ENCODE data around the gene INA. TPM values are rescaled to one million over a fixed set of nuclear protein-coding genes. Genes with fewer than 3 reads are reported as not detected.

INA gene
- polyA plus RNA-seq, 1 experiment, result 8.5 TPM

DNA sequence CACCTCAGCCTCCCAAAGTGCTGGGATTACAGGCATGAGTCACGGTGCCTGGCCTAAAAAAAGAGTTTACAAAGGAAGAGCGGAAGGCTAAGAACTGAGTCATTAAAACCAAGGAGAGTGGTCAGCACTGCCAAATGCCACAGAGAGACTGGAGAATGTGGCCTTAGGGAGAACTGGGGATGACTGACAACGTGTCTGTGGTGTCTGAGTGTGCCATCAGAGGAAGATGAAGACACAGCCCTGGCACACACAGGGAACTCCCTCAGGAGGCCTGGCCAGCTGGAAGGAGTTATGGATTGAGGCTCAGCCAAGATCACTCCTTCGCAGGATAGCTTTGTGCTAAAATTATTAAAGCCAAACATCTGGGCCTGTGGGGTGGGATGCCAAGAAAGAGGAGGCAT, 3.9 kb upstream of the INA start:
- CTCF ChIA-PET, result interaction anchor here (0.9 to 1.0 kb wide), 2 partner anchors 19 to 22 kb away, joined by 3 read pairs; no protein-coding TSS in a partner anchor
- POLR2A ChIA-PET, result interaction anchor here (0.6 kb wide), 1 partner anchor 348 kb away, joined by 10 read pairs; no protein-coding TSS in a partner anchor

GRCh38 chr10:103276251-103276895, 565 bp upstream of the INA start:
- Histone ChIP-seq H3K27me3 (ENCODE audit: control insufficient read depth, insufficient read depth, low read length) (peaks cover 13% of the 10 kb centered on the region), H3K36me3 (ENCODE audit: control insufficient read depth, insufficient read depth, low read length) (no peaks in the 10 kb centered on the region), H3K4me3 (ENCODE audit: low read depth, low read length) (peak overlapping the region; percentile 38; the same call in 1 of the 2 replicates)
- DNase-seq (ENCODE audit: low read depth), result no peak
- CTCF ChIA-PET, result interaction anchor here (1.0 kb wide), 1 partner anchor 8 kb away, joined by 4 read pairs; no protein-coding TSS in a partner anchor
- no peak for TF ChIP-seq CTCF (IDR thresholded peaks at IDR 0.05; ENCODE audit: insufficient read depth, low read depth, low read length)
- POLR2A ChIA-PET, result no interaction called here

More for the DNA sequence above, 3.9 kb upstream of the INA start:
- TF ChIP-seq CTCF (IDR thresholded peaks at IDR 0.05; ENCODE audit: insufficient read depth, low read depth, low read length), result no peak
- no peaks in the 10 kb centered on the region for H3K36me3 ChIP-seq (ENCODE audit: control insufficient read depth, insufficient read depth, low read length)
- DNase-seq (ENCODE audit: low read depth), result peak; percentile 100
- peaks cover 11% of the 10 kb centered on the region for H3K27me3 ChIP-seq (ENCODE audit: control insufficient read depth, insufficient read depth, low read length)
- no peak overlapping the region for H3K4me3 ChIP-seq (ENCODE audit: low read depth, low read length)

DNA sequence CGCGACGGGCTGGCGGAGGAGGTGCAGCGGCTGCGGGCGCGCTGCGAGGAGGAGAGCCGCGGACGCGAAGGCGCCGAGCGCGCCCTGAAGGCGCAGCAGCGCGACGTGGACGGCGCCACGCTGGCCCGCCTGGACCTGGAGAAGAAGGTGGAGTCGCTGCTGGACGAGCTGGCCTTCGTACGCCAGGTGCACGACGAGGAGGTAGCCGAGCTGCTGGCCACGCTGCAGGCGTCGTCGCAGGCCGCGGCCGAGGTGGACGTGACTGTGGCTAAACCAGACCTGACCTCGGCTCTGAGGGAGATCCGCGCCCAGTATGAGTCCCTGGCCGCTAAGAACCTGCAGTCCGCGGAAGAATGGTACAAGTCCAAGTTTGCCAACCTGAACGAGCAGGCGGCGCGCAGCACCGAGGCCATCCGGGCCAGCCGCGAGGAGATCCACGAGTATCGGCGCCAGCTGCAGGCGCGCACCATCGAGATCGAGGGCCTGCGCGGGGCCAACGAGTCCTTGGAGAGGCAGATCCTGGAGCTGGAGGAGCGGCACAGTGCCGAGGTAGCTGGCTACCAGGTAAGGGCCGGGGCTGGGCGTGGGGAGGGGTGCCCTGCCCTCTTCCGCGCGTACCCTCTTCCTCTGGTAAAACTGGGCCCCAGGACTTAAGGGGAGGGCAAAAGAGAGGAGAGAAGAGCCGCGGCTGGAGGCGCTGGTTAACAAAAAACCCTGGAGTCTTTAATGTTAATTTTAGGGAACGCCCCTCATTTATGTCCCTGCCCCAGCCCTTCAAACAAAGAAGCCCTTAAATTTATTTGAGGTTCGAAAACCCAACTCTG, 987 bp downstream of the INA start:
- ChIA-PET CTCF (interaction anchor here (0.5 to 1.0 kb wide), 6 partner anchors 12 to 883 kb away, joined by 3 read pairs; partner anchors contain the start of gene CNNM2), POLR2A (interaction anchor here (0.6 kb wide), 1 partner anchor 300 kb away, joined by 3 read pairs; no protein-coding TSS in a partner anchor)
- no peak for DNase-seq (ENCODE audit: low read depth)
- Histone ChIP-seq H3K4me3 (ENCODE audit: low read depth, low read length) (peak overlapping the region; percentile 38), H3K27me3 (ENCODE audit: control insufficient read depth, insufficient read depth, low read length) (peaks cover 13% of the 10 kb centered on the region), H3K36me3 (ENCODE audit: control insufficient read depth, insufficient read depth, low read length) (no peaks in the 10 kb centered on the region)
- no peak for TF ChIP-seq CTCF (IDR thresholded peaks at IDR 0.05; ENCODE audit: insufficient read depth, low read depth, low read length)

- no peaks in the 10 kb centered on the region for H3K36me3 ChIP-seq (ENCODE audit: control insufficient read depth, insufficient read depth, low read length)
- no peak for DNase-seq (ENCODE audit: low read depth)
- H3K4me3 ChIP-seq (ENCODE audit: low read depth, low read length), result no peak overlapping the region
- CTCF ChIA-PET, result interaction anchor here (0.6 to 1.0 kb wide), 4 partner anchors 12 to 880 kb away, joined by 3 read pairs; no protein-coding TSS in a partner anchor
- POLR2A ChIA-PET, result no interaction called here
- H3K27me3 ChIP-seq (ENCODE audit: control insufficient read depth, insufficient read depth, low read length), result peaks cover 13% of the 10 kb centered on the region
- no peak for TF ChIP-seq CTCF (IDR thresholded peaks at IDR 0.05; ENCODE audit: insufficient read depth, low read depth, low read length)
These were observed 1.5 kb downstream of the INA start for GRCh38 chr10:103278537-103278823.

DNA sequence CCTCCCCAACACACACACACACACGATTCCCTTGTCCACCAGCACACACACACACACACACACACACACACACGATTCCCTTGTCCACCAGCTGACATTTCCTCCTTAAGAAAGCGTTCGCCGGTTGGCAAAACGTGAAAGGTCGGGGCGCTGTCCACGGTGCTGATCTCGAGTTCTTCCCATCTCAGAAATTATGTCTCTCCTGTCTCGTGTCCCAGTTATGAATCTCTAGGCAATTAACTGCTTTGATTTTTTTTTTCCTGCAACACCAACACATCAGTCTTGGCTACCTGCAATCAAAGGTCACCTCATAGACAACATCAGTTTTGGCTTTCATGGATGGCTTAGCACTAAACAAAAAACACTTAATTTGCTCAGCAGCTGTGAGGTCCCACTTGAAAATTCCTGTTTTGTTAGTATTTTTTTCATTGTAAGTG, 1.9 kb downstream of the INA start:
- TF ChIP-seq CTCF (IDR thresholded peaks at IDR 0.05; ENCODE audit: insufficient read depth, low read depth, low read length), result no peak
- Histone ChIP-seq H3K27me3 (ENCODE audit: control insufficient read depth, insufficient read depth, low read length) (peaks cover 13% of the 10 kb centered on the region), H3K4me3 (ENCODE audit: low read depth, low read length) (no peak overlapping the region), H3K36me3 (ENCODE audit: control insufficient read depth, insufficient read depth, low read length) (no peaks in the 10 kb centered on the region)
- CTCF ChIA-PET, result interaction anchor here (0.6 to 1.0 kb wide), 3 partner anchors 13 to 183 kb away, joined by 3 read pairs; no protein-coding TSS in a partner anchor
- POLR2A ChIA-PET, result no interaction called here
- DNase-seq (ENCODE audit: low read depth), result no peak
